ENCODE measurements around the gene NBEAL1.

GRCh38 chr2:203061346-203061745 is 46.7 kb downstream of the NBEAL1 start:
- TF ChIP-seq CTCF (conservative IDR thresholded peaks at IDR 0.05; ENCODE audit: low read length) (no peak), EZH2phosphoT487 (IDR thresholded peaks at IDR 0.05; ENCODE audit: borderline replicate concordance) (no peak)
